ENCODE results near the gene COL18A1.

COL18A1 gene

DNA sequence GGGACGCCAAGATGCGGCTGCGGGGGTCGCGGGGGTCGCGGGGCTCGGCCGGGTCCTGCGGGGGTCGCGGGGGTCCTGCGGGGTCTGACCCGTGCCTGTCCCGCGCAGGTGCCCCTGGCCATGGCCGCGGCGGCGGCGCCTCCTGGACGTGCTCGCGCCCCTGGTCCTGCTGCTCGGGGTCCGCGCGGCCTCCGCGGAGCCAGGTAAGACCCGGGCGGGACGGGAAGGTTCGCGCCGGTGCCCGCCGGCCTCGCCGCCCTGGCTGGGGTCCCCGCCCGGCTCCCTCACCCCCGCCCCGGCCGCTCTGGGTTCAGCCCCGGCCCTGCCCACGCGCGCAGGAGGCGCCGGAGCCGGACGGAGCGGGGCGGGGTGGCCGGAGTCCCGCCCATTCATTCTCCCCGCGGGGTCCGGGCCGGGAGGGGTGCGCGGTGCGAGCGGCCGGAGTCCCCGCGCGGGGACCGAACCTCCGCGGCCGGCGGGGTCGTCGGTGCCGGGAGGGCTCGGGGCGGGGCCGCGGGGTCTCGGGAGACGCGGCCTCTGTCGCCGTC lies 380 bp downstream of the COL18A1 start:
- H3K36me3 ChIP-seq (ENCODE audit: insufficient read depth, low read length): no peaks in the 10 kb centered on the region
- no peaks in the 10 kb centered on the region for H3K4me1 ChIP-seq (ENCODE audit: insufficient read depth, low read length)
- no peaks in the 10 kb centered on the region for H3K79me2 ChIP-seq (ENCODE audit: insufficient read depth, low read length)
- DNase-seq (no peak), ATAC-seq (ENCODE audit: insufficient read depth, low read depth) (no peak)
- TF ChIP-seq, protein P1, sequence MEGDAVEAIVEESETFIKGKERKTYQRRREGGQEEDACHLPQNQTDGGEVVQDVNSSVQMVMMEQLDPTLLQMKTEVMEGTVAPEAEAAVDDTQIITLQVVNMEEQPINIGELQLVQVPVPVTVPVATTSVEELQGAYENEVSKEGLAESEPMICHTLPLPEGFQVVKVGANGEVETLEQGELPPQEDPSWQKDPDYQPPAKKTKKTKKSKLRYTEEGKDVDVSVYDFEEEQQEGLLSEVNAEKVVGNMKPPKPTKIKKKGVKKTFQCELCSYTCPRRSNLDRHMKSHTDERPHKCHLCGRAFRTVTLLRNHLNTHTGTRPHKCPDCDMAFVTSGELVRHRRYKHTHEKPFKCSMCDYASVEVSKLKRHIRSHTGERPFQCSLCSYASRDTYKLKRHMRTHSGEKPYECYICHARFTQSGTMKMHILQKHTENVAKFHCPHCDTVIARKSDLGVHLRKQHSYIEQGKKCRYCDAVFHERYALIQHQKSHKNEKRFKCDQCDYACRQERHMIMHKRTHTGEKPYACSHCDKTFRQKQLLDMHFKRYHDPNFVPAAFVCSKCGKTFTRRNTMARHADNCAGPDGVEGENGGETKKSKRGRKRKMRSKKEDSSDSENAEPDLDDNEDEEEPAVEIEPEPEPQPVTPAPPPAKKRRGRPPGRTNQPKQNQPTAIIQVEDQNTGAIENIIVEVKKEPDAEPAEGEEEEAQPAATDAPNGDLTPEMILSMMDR (IDR thresholded peaks at IDR 0.05; ENCODE audit: borderline replicate concordance, extremely low read depth, low read length, poor library complexity, severe bottlenecking): no peak
- TF ChIP-seq EZH2 (IDR thresholded peaks at IDR 0.05; ENCODE audit: borderline replicate concordance, low read depth, low read length, severe bottlenecking): no peak
- H3K9me3 ChIP-seq (ENCODE audit: insufficient read depth, low read length, severe bottlenecking): peaks cover 3% of the 10 kb centered on the region
- H3K27ac ChIP-seq (ENCODE audit: low read length): no peak overlapping the region
- H4K20me1 ChIP-seq (ENCODE audit: insufficient read depth, low read length): 0 out of 2 replicates have a peak, but pooled peaks cover 4% of the 10 kb centered on the region
- H3K4me3 ChIP-seq (ENCODE audit: low read depth in 1 of 2, low read length in 2 of 2): no peak overlapping the region
- H2AFZ ChIP-seq (ENCODE audit: low read depth, low read length): no peak overlapping the region
- H3K27me3 ChIP-seq (ENCODE audit: insufficient read depth, low read length, poor library complexity): no peaks in the 10 kb centered on the region
- no peak overlapping the region for H3K4me2 ChIP-seq (ENCODE audit: insufficient read depth, low read length)
- no peak overlapping the region for H3K9ac ChIP-seq (ENCODE audit: low read depth, low read length)

DNA sequence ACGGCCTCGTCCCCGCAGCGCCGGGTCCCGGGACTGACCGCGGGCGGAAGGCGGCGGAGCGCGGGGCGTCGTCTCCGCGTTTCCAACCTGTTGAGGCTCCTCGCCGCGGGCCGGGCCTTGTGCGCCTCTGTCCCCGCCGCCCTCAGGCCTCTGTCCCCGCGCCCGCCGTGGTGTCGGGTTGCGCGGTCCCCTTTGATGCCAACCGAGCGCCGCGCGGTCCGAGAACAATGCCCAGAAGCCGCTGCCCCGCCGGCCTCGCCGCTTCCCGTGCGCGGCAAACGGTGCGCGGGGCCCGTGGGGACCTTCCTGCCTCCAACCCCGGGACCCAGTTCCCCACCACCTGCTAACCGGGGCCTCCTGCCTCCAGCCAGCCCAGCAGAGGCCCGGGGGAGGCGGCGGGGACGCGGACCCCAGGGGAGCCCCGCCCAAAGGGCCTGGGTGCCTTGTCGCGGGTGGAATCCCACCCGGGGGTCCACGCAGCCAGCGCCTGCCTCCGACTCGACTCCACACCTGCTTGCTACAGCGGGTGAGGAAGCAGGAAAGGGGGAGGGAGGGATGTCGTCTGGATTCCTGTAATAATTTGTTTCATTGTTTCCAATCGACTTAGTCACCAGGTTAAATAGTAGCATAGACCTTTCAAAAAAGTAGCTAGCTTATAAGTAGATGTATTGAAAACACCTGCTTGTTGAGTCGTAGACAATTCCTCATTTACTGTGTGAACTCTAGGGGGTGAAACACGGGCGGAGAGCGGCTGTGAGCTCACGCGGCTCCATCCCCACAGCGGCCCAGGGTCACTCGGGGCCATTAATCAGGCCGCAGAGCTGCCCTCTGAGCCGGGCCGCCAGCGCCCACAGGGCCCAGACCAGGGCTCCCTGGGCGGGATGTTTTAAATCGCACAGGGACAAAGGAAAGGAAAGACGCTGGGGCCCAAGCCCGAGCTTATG lies 1.1 kb downstream of the COL18A1 start:
- 0 out of 2 replicates have a peak, but pooled peaks cover 4% of the 10 kb centered on the region for H4K20me1 ChIP-seq (ENCODE audit: insufficient read depth, low read length)
- ATAC-seq (ENCODE audit: insufficient read depth, low read depth) (no peak), DNase-seq (no peak)
- H3K36me3 ChIP-seq (ENCODE audit: insufficient read depth, low read length): no peaks in the 10 kb centered on the region
- H3K9me3 ChIP-seq (ENCODE audit: insufficient read depth, low read length, severe bottlenecking): peaks cover 2% of the 10 kb centered on the region
- H3K79me2 ChIP-seq (ENCODE audit: insufficient read depth, low read length): no peaks in the 10 kb centered on the region
- no peaks in the 10 kb centered on the region for H3K27me3 ChIP-seq (ENCODE audit: insufficient read depth, low read length, poor library complexity)
- no peak overlapping the region for H3K27ac ChIP-seq (ENCODE audit: low read length)
- H3K4me1 ChIP-seq (ENCODE audit: insufficient read depth, low read length): no peaks in the 10 kb centered on the region
- no peak overlapping the region for H3K9ac ChIP-seq (ENCODE audit: low read depth, low read length)
- TF ChIP-seq EZH2 (IDR thresholded peaks at IDR 0.05; ENCODE audit: borderline replicate concordance, low read depth, low read length, severe bottlenecking): no peak
- TF ChIP-seq, protein P1 (IDR thresholded peaks at IDR 0.05; ENCODE audit: borderline replicate concordance, extremely low read depth, low read length, poor library complexity, severe bottlenecking): no peak
- no peak overlapping the region for H3K4me3 ChIP-seq (ENCODE audit: low read depth in 1 of 2, low read length in 2 of 2)
- no peak overlapping the region for H2AFZ ChIP-seq (ENCODE audit: low read depth, low read length)
- H3K4me2 ChIP-seq (ENCODE audit: insufficient read depth, low read length): no peak overlapping the region

- Histone ChIP-seq H2AFZ (ENCODE audit: low read depth, low read length) (no peak overlapping the region), H3K79me2 (ENCODE audit: insufficient read depth, low read length) (no peaks in the 10 kb centered on the region), H3K4me3 (ENCODE audit: low read depth in 1 of 2, low read length in 2 of 2) (no peak overlapping the region), H3K4me2 (ENCODE audit: insufficient read depth, low read length) (no peak overlapping the region), H3K36me3 (ENCODE audit: insufficient read depth, low read length) (no peaks in the 10 kb centered on the region), H3K27me3 (ENCODE audit: insufficient read depth, low read length, poor library complexity) (no peaks in the 10 kb centered on the region), H4K20me1 (ENCODE audit: insufficient read depth, low read length) (0 out of 2 replicates have a peak, but pooled peaks cover 4% of the 10 kb centered on the region), H3K27ac (ENCODE audit: low read length) (no peak overlapping the region), H3K9me3 (ENCODE audit: insufficient read depth, low read length, severe bottlenecking) (no peaks in the 10 kb centered on the region), H3K9ac (ENCODE audit: low read depth, low read length) (no peak overlapping the region), H3K4me1 (ENCODE audit: insufficient read depth, low read length) (no peaks in the 10 kb centered on the region)
- ATAC-seq (ENCODE audit: insufficient read depth, low read depth) (no peak), DNase-seq (no peak)
- TF ChIP-seq, protein P1 (IDR thresholded peaks at IDR 0.05; ENCODE audit: borderline replicate concordance, extremely low read depth, low read length, poor library complexity, severe bottlenecking): no peak
- TF ChIP-seq EZH2 (IDR thresholded peaks at IDR 0.05; ENCODE audit: borderline replicate concordance, low read depth, low read length, severe bottlenecking): no peak
These were observed 2.0 kb downstream of the COL18A1 start for GRCh38 chr21:45406801-45407628.
